Ovary (tissue), 3 donors: ENCODE data around the gene RAB6B.

Experiments
- EP300 ChIP-seq: sonication (generic); formaldehyde crosslinking; IDR thresholded peaks from one replicate; pipeline ENCODE4 v1.6.1; 2017; ENCODE audit warnings: antibody characterized with exemption
- POLR2A ChIP-seq: fragments of 450-650 bp; IDR thresholded peaks from one replicate; pipeline ENCODE4 v1.6.1; 2017; ENCODE audit warnings: antibody characterized with exemption, mild to moderate bottlenecking, moderate library complexity
- TF ChIP-seq, protein P1 (sequence below), 3 donors: fragments of 450-650 bp in 2 of 3; fragments of 200-600 bp in 1 of 3; IDR thresholded peaks; one replicate each; pipeline versions ENCODE4 v1.5.1 to v1.8.0; 2016 to 2022; ENCODE audit warnings: antibody characterized with exemption in 3 of 3, mild to moderate bottlenecking in 1 of 3
- donor health status: DM: no; HTN: no; CAD: no.

DNA sequence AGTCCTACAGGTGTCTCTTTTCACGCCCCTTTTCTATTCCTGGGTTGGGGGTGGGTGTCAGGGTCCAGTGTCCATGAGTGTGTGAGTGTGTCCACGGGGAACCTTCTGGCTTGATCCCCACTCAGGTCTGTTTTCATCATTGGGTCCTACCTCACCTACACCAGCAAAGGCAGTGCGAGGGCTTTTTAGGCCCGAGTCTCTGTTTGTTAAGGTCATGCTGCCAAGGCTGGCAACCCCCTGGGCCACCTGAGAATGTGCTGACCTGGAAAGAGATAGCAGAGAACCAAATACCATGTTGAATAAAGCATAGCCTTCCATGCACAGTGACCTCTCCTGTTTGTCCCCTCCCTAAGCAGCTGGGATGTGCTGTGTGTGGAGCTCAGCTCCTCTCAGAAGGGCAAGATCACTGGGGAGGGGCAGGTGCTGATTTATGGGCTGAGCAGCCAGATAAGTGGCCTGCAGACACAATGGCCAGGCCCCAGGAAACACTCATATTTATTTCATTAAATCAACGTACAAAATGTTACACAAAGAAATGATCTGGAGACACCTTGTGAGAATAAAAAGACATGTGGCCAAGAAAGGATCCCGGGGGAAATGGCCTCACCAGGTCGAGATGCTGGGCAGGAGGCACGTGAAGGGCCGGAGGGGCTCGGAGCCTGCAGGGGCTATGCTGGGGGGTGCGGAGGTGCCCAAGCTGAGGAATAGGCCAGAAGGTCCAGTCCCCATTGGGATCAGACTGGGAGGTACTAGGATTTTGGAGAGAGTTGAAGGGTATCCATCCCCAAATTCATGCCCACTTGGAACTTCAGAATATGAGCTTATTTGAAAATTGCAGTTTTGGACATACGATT lies 36.1 kb downstream of the RAB6B start:
- TF ChIP-seq, protein P1, sequence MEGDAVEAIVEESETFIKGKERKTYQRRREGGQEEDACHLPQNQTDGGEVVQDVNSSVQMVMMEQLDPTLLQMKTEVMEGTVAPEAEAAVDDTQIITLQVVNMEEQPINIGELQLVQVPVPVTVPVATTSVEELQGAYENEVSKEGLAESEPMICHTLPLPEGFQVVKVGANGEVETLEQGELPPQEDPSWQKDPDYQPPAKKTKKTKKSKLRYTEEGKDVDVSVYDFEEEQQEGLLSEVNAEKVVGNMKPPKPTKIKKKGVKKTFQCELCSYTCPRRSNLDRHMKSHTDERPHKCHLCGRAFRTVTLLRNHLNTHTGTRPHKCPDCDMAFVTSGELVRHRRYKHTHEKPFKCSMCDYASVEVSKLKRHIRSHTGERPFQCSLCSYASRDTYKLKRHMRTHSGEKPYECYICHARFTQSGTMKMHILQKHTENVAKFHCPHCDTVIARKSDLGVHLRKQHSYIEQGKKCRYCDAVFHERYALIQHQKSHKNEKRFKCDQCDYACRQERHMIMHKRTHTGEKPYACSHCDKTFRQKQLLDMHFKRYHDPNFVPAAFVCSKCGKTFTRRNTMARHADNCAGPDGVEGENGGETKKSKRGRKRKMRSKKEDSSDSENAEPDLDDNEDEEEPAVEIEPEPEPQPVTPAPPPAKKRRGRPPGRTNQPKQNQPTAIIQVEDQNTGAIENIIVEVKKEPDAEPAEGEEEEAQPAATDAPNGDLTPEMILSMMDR (IDR thresholded peaks at IDR 0.05): no peak
- no peak for TF ChIP-seq EP300
- no peak for TF ChIP-seq POLR2A
